Fibroblast of peridontal ligament (primary cell): Measurements from ENCODE around the gene CCDC57.

Experiments
- DNase-seq: peaks from one replicate; pipeline ENCODE4 v3.0.0-alpha.2; 2010; ENCODE audit errors: extremely low read depth

The CCDC57 gene

DNA sequence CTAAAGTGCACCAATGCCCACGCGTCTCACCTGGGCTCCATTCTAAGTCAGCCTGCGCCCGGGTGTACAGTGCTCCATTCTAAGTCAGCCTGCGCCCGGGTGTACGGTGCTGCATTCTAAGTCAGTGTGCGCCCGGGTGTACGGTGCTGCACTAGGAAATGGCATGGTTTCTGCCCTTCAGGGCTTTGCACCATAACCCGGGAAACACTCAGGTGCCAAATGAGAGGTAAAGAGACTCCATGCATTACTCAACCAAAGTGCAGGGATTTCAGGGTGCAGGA lies 85.4 kb downstream of the CCDC57 start:
- DNase-seq = no peak

DNA sequence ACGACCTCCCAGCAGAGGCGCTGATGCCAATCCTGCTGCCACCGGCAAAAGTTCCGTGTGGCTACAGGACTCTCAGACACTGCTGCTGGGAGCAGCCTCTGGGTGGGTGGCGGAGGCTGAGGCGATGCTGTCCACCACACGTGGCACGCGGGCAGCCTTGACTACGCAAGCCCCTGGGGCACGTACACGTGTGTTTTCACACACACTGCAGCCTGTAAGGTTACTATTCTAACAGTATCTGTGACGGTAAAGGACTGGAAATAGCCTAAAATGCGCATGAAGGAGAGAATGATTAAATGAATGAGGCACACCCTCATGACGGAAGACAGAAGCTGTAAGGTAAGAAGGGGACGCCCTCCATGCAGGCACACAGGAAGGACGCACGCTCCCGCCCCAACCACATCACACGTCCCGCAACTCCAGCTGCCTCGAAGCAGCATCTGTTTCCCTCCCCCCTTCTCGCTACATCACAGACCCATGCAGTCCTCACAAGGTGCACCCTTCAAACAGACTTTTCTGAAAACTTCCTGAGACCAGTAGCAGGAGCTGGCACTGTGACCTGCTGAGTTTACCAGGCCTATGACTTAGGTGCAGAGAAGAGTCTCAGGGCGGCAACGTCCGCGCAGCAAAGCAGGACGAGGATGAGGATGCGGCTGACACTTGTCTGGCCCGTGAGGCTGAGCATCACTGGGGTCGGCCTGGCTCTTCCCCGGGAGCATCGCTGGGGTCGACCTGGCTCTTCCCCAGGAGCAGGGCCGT lies 85.9 kb downstream of the CCDC57 start:
- DNase-seq = no peak

DNA sequence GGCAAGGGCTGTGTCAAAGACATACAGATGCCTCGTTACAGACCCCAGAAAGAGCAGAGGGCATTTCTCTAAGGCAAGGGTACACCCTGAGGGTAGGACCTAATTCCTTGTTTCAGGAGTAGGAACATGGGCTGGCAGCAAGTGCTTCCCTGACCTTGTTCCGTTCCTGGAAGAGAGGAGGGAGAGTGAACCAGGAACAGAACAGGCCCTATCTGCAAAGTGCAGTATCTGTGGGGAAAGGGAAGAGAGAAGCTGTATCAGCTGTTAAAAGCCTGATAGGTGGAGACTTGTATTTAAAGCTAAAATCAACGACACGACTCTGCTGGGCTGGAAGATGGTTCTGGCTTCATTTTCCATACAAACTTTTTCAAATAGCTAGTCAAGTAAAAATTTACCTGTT lies 88.5 kb downstream of the CCDC57 start:
- DNase-seq = no peak

DNA sequence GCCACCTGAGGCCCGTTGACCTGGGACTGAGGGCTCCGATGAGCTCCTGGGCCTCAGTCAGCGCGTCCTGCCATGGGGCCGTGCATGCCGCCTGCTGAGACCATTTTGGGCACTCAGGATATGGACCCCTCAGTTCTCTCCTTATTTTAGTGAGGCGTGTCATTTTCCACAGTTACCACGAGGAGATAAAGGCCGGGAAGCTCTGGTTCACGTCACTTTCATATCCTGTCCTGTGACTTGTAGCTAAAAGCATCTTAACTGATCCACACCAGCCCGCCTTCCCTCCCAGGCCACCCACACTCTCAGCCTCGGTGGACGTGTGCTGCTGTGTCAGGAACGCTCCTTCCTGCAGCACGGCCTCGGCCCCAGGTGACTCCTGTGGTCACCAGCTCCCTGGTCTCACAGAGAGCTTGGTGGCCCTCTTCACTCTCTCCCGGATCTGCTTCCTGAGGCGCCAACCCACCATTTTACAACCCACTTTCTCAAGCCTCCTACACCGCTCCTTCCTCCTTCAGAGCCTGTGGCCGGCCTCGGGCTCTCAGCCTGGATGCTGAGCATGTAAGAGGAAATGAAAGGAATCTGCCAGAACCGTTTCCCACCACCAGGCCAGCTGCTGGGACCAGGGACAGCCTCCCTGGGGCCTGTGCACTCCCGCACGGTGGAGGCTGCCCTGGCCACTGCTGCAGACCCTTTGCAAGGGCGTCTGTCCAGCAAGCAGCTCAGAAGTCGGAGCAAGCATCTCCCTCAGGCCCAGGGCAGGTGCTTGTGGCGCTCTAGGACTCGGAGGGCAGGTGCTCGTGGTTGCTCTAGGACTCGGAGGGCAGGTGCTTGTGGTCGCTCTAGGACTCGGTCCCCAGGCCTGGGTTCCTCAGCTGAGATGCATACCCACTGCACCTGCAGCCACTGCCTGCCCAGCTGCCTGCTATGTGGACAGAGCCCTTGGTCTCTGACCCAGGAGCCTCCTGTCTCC lies 90.7 kb downstream of the CCDC57 start:
- no peak for DNase-seq

DNA sequence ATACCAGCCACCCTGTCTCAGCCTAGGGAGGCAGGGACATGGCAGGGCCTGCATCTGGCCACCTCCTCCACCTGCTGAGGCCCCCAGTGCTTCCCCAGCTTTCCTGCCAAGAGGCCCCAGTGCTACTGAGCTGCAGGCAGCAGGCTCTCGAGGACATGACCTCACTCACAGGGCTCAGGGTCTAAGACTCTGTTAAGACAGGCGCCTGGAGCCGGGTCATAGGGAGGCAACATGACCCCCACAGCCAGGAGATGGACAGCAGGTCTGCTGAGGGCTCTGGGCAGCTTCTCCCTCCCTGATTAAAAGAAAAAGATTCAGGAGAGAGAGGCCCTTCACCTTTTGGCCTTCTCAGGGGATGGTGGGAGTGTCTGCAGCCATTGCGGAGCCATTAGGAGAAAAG lies 91.4 kb downstream of the CCDC57 start:
- DNase-seq = no peak

DNA sequence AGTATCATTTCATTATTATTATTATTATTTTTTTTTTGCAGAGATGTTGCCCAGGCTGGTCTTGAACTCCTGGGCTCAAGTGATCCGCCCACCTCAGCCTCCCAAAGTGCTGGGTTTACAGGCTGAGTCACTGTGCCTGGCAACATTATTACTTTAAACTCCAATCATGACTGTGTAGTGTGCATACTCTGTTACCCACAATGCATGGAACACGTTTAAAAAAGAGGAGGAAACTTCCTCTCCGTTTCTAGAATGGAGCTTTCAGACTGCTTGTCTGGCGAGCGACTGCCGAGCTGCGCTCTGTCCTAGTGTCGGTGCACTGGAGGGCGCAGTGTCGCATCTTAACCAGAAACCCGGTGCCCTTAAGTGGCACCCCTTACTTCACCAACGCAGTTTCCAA lies 92.5 kb downstream of the CCDC57 start:
- DNase-seq = peak; percentile 89

DNA sequence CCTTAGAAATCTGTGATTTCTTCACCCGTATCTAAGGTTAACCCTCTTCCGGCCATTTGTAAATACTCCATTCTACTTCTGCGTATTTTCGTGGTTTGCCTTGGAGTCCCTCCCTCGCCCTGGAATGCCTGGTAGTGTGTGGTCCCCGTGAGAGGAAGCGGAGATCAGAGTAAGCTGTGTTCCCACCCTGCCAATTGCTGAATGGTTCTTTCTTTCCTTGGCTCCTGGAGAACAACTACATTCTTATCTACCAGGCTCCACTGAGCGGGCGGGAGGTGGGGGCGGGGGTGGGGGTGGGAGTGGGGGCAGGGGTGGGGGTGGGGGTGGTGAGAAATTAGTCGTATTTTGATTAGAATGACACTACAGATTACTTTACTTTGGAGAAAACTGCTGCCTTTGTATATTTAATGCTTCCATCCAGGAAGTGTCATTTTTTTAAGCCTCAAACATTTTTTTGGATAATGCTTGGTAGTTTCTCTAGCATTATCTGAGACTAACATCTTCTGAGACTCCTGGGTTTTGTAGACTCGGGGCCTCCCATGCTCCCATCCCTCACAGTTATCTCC lies 93.7 kb downstream of the CCDC57 start:
- peak; percentile 32 for DNase-seq

DNA sequence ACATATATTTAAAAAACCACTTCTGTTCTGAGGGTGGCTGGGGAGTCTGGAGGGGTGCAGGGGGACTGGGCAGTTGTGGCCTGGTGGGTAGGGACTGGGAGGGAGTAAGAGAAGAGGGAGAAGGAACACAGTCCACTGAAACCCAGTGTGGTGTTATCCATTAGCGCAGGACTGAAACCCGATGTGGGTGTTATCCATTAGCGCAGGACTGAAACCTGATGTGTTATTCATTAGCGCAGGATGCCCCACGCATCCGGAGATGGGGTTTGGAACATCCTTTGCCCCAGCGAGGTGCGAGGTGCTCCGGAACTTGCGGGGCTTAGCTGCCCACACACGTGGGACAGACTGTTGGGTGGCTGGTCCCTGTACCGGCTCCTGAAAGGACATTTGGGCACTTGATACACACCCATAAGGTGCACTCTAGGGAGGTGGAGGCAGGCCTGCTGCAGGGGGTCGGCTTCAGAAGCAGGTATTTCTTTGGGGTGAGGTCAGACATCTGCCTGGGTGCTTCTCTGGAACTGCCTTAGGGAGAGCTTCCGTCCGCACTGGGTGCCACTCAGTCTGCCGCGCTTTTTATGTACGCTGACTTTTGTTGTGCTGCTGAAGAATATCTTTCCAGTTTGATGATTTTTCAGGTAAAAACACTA lies 94.4 kb downstream of the CCDC57 start:
- no peak for DNase-seq

DNA sequence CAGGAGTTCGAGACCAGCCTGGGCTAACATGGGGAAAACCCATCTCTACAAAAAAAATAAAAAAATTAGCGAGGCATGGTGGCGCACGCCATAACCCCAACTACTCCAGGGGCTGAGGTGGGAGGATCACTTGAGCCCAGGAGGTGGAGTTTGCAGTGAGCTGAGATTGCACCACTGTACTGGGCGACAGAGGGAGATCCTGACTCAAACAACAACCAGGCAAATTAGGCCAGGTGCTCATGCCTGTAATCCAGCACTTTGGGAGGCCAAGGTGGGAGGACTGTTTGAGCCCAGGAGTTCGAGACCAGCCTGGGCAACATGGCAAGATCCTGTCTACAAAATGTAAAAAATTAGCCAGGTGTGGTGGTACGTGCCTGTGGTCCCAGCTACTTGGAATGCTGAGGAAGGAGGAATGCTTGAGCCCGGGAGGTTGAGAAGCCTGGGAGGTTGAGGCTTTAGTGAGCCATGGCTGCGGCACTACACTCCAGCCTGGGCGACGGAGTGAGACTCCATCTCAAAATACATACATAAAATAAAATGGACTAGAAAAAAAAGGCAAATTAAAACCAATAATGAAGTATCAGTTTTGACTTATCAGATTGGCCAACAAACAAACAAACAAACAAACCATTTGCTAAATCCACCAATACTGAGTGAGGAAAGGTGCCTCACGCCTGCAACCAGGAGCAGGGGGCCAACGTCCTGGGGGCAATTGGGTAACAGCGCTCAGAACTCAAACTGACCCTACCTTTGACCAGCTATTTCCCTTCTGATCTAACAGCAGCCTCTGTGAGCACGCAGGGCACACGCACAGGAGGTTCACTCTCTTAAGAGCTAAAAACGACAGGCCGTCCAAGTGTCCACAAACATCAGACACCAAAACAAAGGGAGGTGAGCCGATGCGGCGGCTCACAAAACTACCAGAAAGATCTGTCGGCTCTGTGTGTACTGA lies 95.2 kb downstream of the CCDC57 start:
- no peak for DNase-seq

DNA sequence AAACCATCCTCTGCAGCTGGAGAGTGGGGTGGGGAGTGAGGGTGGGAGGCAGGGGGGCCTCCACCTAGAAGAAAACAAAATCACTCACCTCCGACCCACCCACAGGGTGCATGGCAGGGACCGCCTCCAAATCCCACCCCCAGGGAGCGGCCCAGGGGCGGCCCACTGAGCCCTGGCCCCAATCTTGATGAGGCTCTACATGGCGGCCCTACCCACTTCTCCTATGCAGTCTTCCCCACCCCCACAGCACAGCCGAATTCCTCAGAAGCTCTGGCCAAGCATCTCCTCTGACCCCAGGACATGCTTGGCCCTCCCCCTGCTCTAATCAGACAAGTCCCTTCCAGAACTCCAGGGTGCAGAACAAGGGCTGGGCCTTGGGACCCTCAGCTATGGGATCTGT lies 96.4 kb downstream of the CCDC57 start:
- DNase-seq = no peak

DNA sequence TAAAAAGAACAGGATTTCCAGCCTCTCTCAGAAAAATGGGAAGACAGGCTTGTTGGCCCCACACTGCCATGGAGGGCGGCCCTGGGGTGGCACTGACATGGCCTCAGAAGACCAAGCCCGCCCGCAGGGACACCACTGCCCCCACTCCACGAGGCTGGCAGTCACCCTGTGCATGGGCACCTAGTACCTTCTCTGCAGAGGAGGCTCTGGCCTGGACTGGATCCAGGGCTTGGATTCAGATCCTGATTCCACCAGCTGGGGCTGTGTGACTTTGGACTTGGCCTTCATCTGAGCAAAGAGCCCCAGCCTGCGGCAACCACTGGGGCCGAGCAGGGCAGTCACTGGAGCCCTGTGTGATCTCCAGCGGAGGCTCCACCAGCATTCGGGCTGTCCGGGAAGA lies 97.8 kb downstream of the CCDC57 start:
- DNase-seq = no peak

DNA sequence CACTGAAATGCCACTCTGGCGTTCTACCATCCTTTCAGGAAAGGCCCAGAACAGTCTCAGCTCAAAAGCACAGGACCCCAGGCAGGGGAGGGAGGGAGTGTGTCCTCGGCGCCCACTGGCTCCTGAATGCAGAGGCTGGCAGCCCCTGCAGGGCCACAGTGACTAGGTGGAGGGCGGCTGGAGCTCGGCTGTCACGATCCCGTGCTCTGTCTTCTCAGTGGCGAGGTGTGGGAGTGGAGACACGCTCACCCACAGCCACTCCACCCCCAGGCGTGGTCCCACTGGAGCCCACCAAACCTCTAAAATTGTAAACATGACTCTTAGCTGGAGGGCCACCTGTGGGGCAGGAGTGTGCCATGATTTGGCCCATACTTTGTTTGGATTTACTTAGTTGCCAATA lies 98.2 kb downstream of the CCDC57 start:
- no peak for DNase-seq

DNA sequence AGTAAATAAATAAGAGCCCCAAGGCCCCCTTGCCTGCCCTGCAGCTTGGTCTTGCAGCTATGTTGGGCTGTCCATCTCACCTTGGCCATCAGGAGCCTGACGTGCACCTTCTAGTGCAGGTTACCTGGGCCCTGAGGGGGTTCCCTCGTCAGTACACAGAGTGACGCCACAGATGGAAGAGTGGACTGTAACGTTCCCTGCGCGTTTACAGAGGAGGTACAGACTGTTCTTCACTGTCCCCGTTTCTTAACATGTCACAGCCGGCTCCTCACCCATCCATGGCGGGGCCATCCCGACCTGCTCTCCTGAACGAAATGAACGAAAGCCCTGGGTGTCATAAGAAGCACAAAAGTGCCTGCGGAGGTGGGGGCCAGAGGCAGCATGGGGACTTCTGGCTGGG lies 98.7 kb downstream of the CCDC57 start:
- DNase-seq = no peak

DNA sequence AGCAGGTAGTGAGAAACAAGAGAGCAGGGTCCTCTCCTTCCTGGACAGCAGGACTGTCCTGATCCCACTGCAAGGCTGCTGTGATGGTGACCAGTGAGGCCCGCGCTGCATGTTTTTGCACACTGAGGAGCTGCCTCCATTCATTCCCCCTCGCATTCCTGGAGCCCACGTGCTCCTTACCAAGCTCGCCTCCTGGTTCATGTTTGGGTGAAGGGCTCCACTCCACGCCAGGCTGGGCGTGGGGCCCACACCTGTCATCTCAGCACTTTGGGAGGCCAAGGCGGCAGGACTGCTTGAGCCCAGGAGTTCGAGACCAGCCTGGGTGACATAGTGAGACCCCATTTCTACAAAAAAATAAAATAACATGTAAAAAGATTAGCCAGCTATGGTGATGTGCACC lies 99.2 kb downstream of the CCDC57 start:
- no peak for DNase-seq

DNA sequence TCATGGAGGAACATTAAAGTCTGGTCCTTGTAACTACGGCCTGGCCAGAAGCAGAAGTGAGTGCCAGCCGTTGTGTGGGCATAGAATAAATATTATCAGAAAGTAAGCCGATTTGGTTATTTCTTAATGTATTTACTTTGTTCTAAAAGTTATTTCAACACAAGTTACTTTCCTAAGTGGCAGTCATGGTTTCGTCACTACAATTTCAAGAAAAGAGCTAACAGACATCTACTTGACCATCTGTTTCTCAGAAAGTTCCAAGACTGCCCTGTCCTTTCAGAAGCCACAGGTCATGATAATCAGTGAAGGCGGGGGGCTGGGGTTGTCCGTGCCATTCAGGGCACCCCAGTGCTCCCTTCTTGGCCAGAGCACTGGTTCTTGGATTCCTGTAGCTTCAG lies 99.7 kb downstream of the CCDC57 start:
- DNase-seq = no peak

DNA sequence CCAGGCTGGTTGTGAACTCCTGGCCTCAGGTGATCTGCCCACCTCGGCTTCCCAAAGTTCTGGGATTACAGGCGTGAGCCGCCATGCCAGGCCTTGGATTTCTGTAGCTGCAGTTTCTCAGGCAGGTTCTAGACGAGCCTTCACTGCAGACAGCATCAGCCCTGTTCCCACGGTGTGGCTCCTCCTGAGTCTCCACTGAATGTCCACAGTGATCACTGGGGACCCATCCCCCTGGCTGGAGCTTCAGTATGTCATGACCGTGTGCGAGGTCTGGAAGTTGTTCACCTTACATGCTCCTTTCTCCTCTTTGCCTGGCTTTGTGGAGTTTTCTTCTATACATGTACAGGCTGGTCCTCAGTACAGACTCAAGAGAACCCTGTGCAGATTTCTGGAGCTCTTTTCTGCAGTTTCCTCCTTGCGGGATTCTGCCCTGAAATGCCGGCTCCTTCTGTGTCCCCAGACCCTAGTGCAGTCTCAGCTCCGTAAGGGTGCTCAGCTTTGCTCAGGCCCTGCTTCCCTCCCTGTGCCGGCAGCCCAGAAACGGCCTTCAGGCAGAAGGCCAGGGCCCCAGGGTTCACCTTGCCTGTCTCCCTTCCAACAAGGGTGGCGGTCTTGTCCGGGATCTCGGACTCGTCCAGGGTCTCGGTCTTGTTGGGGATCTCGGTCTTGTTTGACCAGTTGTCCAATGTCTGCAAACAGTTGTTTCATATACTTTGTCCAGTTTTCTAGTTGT lies 100.3 kb downstream of the CCDC57 start:
- no peak for DNase-seq

DNA sequence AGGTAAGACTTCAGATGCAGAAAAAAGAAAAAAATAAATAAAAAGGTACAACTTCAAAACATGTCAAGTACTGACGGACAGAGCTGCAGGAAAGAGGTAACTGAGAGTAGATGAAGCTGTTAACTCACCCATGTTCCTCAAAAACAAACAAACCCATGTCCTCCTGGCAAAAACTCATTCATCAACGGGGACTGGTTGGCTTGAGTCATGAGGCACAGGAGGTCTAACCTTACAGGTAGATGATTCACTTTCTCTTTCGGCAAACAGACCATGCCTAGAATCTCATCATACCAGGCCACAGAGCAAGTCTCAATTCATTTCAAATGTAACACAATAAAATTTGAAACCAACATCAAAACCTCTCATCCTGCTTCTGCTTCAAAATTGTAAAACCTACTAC lies 102.3 kb downstream of the CCDC57 start:
- DNase-seq = no peak

DNA sequence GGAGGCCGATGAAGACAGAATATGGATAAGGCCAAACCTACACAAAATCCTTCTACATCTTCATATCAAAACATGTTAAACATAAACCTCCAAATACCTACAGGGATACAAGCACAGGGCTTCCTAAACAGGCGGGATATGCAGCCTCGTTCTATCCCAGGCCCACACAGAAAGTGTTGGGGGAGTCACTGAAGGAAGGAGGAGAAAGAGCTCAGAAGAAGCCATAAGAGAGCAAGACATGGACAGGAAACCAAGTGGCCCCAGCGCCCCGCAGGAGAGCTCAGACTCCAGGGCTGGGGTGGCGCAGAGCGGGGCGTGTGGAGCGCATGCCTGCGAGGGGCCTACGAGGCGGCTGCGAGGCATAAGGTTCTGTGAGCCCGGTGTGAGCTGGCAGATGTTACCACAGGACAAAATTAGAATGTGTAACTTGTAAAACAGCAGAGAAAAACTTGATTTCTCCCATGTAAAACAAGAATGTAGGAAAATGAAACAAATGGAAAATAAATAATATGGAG lies 103.6 kb downstream of the CCDC57 start:
- no peak for DNase-seq

DNA sequence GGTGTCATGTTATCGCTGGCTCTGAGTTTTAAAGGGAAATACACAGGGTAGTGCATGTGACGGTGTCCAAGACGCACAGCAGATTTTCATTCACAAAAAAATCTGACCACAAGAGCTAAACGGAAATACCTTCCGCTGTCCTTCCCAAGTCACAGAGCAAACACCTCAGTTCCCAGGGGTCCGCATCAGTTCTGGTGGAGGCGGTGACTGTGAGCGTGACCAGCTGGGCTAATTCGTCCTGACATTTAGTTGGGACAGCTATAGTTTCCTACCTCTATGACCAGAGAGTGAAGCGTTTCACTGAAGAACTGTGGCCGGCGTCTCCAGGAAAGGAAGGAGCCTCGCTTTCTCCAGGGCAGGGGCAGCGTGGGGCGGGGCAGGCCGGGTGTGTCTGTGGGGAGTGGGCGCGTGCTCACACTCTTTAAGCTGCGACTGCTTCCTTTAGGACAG lies 104.1 kb downstream of the CCDC57 start:
- no peak for DNase-seq

DNA sequence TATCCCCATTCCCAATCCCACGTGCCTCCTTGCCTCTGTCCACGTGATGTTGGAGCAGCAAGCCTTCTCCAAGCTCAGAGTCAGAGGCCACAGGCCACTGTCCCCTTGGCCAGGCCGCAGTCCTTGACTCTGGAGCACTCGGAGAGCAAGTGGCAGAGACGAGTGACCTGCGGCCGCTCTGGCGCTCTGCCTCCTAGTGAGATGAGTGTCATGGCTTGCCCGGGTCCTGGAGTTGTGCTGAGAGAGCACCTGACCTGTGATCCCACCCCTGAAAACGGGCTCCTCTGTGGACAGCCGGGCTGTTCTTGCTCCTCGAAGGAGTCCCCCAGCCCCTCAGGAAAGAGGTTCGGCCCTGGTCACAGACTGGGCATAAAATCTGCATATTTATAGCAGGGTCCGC lies 104.6 kb downstream of the CCDC57 start:
- DNase-seq = no peak
